Mesenchymal stem cell (in vitro differentiated cells and primary cell): ENCODE measurements around the gene NRXN3.

Experiments used
- DNase-seq: peaks from one replicate; pipeline ENCODE4 v3.0.0-alpha.2; 2013
- H2AFZ ChIP-seq: one replicate; pipeline ENCODE4 v1.6.1; 2013; ENCODE audit warnings: low read depth, mild to moderate bottlenecking, control low read depth, inconsistent platforms, low read length, moderate library complexity
- H2AK5ac ChIP-seq: 2 replicates; pipeline ENCODE4 v1.6.1; 2013; ENCODE audit warnings: low read length, moderate library complexity, mild to moderate bottlenecking, inconsistent platforms; ENCODE audit not compliant: severe bottlenecking
- H2BK120ac ChIP-seq: one replicate; pipeline ENCODE4 v1.6.1; 2013; ENCODE audit warnings: low read depth, mild to moderate bottlenecking, inconsistent platforms, low read length, moderate library complexity
- H2BK12ac ChIP-seq, 2 experiments: one replicate each; pipeline ENCODE4 v1.6.1; 2013; ENCODE audit warnings: inconsistent platforms in 2 of 2, low read length in 2 of 2, mild to moderate bottlenecking in 2 of 2, moderate library complexity in 2 of 2, control low read depth in 1 of 2
- H2BK15ac ChIP-seq: one replicate; pipeline ENCODE4 v1.6.1; 2013; ENCODE audit warnings: mild to moderate bottlenecking, low read depth, inconsistent platforms; ENCODE audit not compliant: poor library complexity, severe bottlenecking
- H2BK5ac ChIP-seq: 2 replicates; pipeline ENCODE4 v1.6.1; 2013; ENCODE audit warnings: low read depth, mild to moderate bottlenecking, low read length, control low read depth, inconsistent platforms; ENCODE audit not compliant: poor library complexity, severe bottlenecking
- H3K14ac ChIP-seq, 2 experiments: one replicate each; pipeline ENCODE4 v1.6.1; 2013; ENCODE audit warnings: inconsistent platforms in 2 of 2, low read length in 2 of 2, control low read depth in 1 of 2, mild to moderate bottlenecking in 1 of 2, moderate library complexity in 1 of 2
- H3K18ac ChIP-seq, 2 experiments: one replicate each; pipeline ENCODE4 v1.6.1; 2013; ENCODE audit warnings: inconsistent platforms in 2 of 2, low read length in 2 of 2, control low read depth in 1 of 2, low read depth in 1 of 2, mild to moderate bottlenecking in 1 of 2
- H3K23ac ChIP-seq, 2 experiments: one replicate each; pipeline ENCODE4 v1.6.1; 2013; ENCODE audit warnings: inconsistent platforms in 2 of 2, low read length in 2 of 2, mild to moderate bottlenecking in 2 of 2, moderate library complexity in 2 of 2, control low read depth in 1 of 2
- H3K27ac ChIP-seq: 2 replicates; pipeline ENCODE4 v1.5.1; 2013; ENCODE audit warnings: mild to moderate bottlenecking, moderate library complexity, low read length, control low read depth, inconsistent platforms; ENCODE audit not compliant: poor library complexity, severe bottlenecking
- H3K27me3 ChIP-seq, 2 experiments: 2 replicates each; pipeline versions ENCODE4 v1.6.1 to v1.7.0; 2013; ENCODE audit warnings: low read length in 2 of 2, mild to moderate bottlenecking in 2 of 2, moderate library complexity in 2 of 2, control low read depth in 1 of 2, inconsistent platforms in 1 of 2; ENCODE audit not compliant: control insufficient read depth in 1 of 2, insufficient read depth in 1 of 2
- H3K36me3 ChIP-seq, 2 experiments: 2 replicates each; pipeline versions ENCODE4 v1.6.1 to v1.7.0; 2013; ENCODE audit warnings: low read length in 2 of 2, control low read depth in 1 of 2, inconsistent platforms in 1 of 2, low read depth in 1 of 2, mild to moderate bottlenecking in 1 of 2; ENCODE audit not compliant: insufficient read depth in 2 of 2, control insufficient read depth in 1 of 2
- H3K4ac ChIP-seq, 2 experiments: one replicate each; pipeline ENCODE4 v1.6.1; 2013; ENCODE audit warnings: inconsistent platforms in 2 of 2, low read length in 2 of 2, mild to moderate bottlenecking in 2 of 2, moderate library complexity in 2 of 2, control low read depth in 1 of 2, low read depth in 1 of 2
- H3K4me1 ChIP-seq: 2 replicates; pipeline ENCODE4 v1.6.1; 2013; ENCODE audit warnings: low read depth, low read length, control low read depth; ENCODE audit not compliant: control insufficient read depth, insufficient read depth
- H3K4me2 ChIP-seq: 2 replicates; pipeline ENCODE4 v1.6.1; 2013; ENCODE audit warnings: low read length, mild to moderate bottlenecking, inconsistent platforms; ENCODE audit not compliant: poor library complexity, severe bottlenecking
- H3K4me3 ChIP-seq, 2 experiments: 2 replicates each; pipeline versions ENCODE4 v1.5.1 to v1.7.0; 2013; ENCODE audit warnings: low read length in 2 of 2, mild to moderate bottlenecking in 2 of 2, control low read depth in 1 of 2, low read depth in 1 of 2; ENCODE audit not compliant: insufficient read depth in 1 of 2
- H3K79me1 ChIP-seq: replicated peaks from 2 replicates; pipeline ENCODE4 v1.6.1; 2013; ENCODE audit warnings: mild to moderate bottlenecking, control low read depth, low read length, inconsistent platforms; ENCODE audit not compliant: poor library complexity, severe bottlenecking
- H3K9ac ChIP-seq: 2 replicates; pipeline ENCODE4 v1.7.0; 2013; ENCODE audit warnings: mild to moderate bottlenecking, low read length, moderate library complexity
- H3K9me3 ChIP-seq: 2 replicates; pipeline ENCODE4 v1.7.0; 2013; ENCODE audit warnings: mild to moderate bottlenecking, low read length; ENCODE audit not compliant: control insufficient read depth
- H4K8ac ChIP-seq: one replicate; pipeline ENCODE4 v1.6.1; 2013; ENCODE audit warnings: inconsistent platforms, mild to moderate bottlenecking, low read length, moderate library complexity
- H4K91ac ChIP-seq: one replicate; pipeline ENCODE4 v1.6.1; 2013; ENCODE audit warnings: mild to moderate bottlenecking, low read length, inconsistent platforms
- WGBS: methylation state at CpG from one replicate; pipeline ENCODE4 v1.1.7; 2013; ENCODE audit warnings: mixed read lengths; 5-methylcytosine and 5-hydroxymethylcytosine counted together

NRXN3 gene

GRCh38 chr14:79320561-79320960, 1150.4 kb downstream of the NRXN3 start:
- no peak overlapping the region for H2AK5ac ChIP-seq

GRCh38 chr14:79321070-79321469, 1150.9 kb downstream of the NRXN3 start:
- Histone ChIP-seq H3K27me3 (no peaks in the 10 kb centered on the region), H3K4me1 (no peaks in the 10 kb centered on the region), H3K9me3 (no peaks in the 10 kb centered on the region), H2BK120ac (no peak overlapping the region), H3K23ac (no peak overlapping the region), H2BK5ac (no peak overlapping the region), H3K79me1 (no peaks in the 10 kb centered on the region), H3K4me3 (no peak overlapping the region), H3K4ac (no peak overlapping the region), H2BK12ac (no peak overlapping the region), H3K18ac (no peak overlapping the region), H2AK5ac (no peak overlapping the region), H2AFZ (no peak overlapping the region), H3K9ac (no peak overlapping the region), H2BK15ac (no peak overlapping the region), H4K91ac (no peak overlapping the region), H3K4me2 (no peak overlapping the region), H3K14ac (no peak overlapping the region), H3K27ac (no peak overlapping the region), H3K36me3 (no peaks in the 10 kb centered on the region), H4K8ac (no peak overlapping the region)
- DNase-seq, result no peak

More at GRCh38 chr14:79320561-79320960, 1150.4 kb downstream of the NRXN3 start:
- no peak overlapping the region for H2BK15ac ChIP-seq
- H3K27me3 ChIP-seq, result no peaks in the 10 kb centered on the region
- no peaks in the 10 kb centered on the region for H3K4me1 ChIP-seq
- H2BK5ac ChIP-seq, result no peak overlapping the region
- no peak overlapping the region for H2BK120ac ChIP-seq
- H3K9ac ChIP-seq, result no peak overlapping the region
- H3K27ac ChIP-seq, result no peak overlapping the region
- no peak overlapping the region for H2BK12ac ChIP-seq
- no peak overlapping the region for H4K8ac ChIP-seq
- 100% methylated on average over 1 of the region's 1 CpG for WGBS
- H4K91ac ChIP-seq, result no peak overlapping the region
- no peak overlapping the region for H3K23ac ChIP-seq
- no peak for DNase-seq
- no peaks in the 10 kb centered on the region for H3K79me1 ChIP-seq
- no peak overlapping the region for H2AFZ ChIP-seq
- no peak overlapping the region for H3K18ac ChIP-seq
- H3K36me3 ChIP-seq, result no peaks in the 10 kb centered on the region
- H3K4me2 ChIP-seq, result no peak overlapping the region
- H3K9me3 ChIP-seq, result no peaks in the 10 kb centered on the region
- no peak overlapping the region for H3K4ac ChIP-seq
- no peak overlapping the region for H3K14ac ChIP-seq
- no peak overlapping the region for H3K4me3 ChIP-seq

DNA sequence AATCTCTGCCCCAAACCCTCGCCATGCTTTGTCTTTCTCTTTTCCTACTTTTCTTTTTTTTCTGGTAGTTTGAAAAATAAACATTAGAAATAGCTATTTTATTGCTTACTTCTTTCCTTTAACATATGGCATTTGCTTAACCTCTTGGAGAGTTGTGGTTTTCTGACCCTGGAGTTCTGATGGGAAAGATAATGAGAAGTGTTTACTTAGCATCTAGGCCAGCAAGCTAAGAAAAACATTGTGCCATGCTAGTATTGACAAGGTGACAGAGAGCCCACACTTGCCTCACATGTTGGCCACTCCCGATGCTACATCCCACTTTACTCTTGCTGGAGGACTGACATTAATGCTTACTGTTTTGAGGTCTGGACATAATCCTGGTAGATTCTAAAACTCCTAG, 1154.9 kb downstream of the NRXN3 start:
- Histone ChIP-seq H3K18ac (no peak overlapping the region), H2AFZ (no peak overlapping the region), H4K91ac (no peak overlapping the region), H3K14ac (no peak overlapping the region), H2BK5ac (no peak overlapping the region), H3K79me1 (no peaks in the 10 kb centered on the region), H3K4me1 (no peaks in the 10 kb centered on the region), H4K8ac (no peak overlapping the region), H2BK15ac (no peak overlapping the region), H3K4me2 (no peak overlapping the region), H3K27me3 (no peaks in the 10 kb centered on the region), H3K4ac (no peak overlapping the region), H3K36me3 (no peaks in the 10 kb centered on the region), H3K27ac (no peak overlapping the region), H3K4me3 (no peak overlapping the region), H2AK5ac (no peak overlapping the region), H2BK120ac (no peak overlapping the region), H3K9ac (no peak overlapping the region), H3K9me3 (no peaks in the 10 kb centered on the region), H3K23ac (no peak overlapping the region), H2BK12ac (no peak overlapping the region)
- DNase-seq, result peak; percentile 45
- WGBS, result 57% methylated on average over 1 of the region's 2 CpGs

DNA sequence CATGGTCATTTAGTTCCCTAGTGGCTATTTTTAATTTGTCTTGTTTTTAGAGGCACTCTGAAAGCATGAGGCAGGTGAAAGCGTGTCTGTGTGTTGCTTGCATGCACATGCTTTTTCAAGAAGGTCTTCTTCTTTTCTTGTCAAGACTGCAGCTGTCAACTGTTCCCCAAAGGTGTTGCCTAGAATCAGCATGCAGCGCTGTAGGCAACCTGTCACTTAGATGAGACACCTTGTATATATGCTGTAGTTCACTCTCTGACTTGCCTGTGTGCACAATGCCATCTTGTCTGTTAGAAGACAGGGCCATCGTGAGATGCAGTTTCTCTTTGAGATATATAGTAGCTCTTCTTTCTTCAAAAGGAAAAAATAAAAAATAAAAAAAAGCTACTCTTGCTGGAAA, 1155.4 kb downstream of the NRXN3 start:
- Histone ChIP-seq H2BK5ac (no peak overlapping the region), H3K18ac (peak overlapping the region in 1 of 2 experiments; percentile 16), H3K79me1 (no peaks in the 10 kb centered on the region), H4K8ac (no peak overlapping the region), H4K91ac (no peak overlapping the region), H2AFZ (no peak overlapping the region), H2BK15ac (no peak overlapping the region), H2AK5ac (no peak overlapping the region), H3K36me3 (no peaks in the 10 kb centered on the region), H3K23ac (no peak overlapping the region), H3K27ac (no peak overlapping the region), H3K4me2 (no peak overlapping the region), H3K4me1 (no peaks in the 10 kb centered on the region), H3K9ac (no peak overlapping the region), H3K4me3 (no peak overlapping the region), H2BK12ac (no peak overlapping the region), H2BK120ac (no peak overlapping the region), H3K9me3 (no peaks in the 10 kb centered on the region), H3K14ac (no peak overlapping the region), H3K27me3 (no peaks in the 10 kb centered on the region), H3K4ac (no peak overlapping the region)
- DNase-seq, result no peak
- WGBS, result 89% methylated on average over 2 of the region's 3 CpGs
